GM13976 (cell line): ENCODE data around the gene NCOA4.
"Not testable (repeated sequence)": the region's sequence is repeated elsewhere in the genome, so short reads cannot be mapped to it uniquely, and the experiment has no call there.

Experiments used
- DNase-seq: peaks from one replicate; pipeline ENCODE4 v3.0.0; 2012; ENCODE audit warnings: low spot score
- in situ Hi-C: fragments of 300-500 bp; cut with MboI; formaldehyde crosslinking; loops from one replicate; pipeline ENCODE4 v1.12.0; 2022; ENCODE audit warnings: low sequenced_read_pairs, mixed read lengths, inconsistent platforms; ENCODE audit not compliant: unreplicated experiment

Gene NCOA4

GRCh38 chr10:45978554-45978953 is 51.9 kb downstream of the NCOA4 start:
- DNase-seq, in situ Hi-C loops: not testable (repeated sequence)

GRCh38 chr10:45974041-45974440 is 56.4 kb downstream of the NCOA4 start:
- DNase-seq, in situ Hi-C loops: not testable (repeated sequence)

- DNase-seq, in situ Hi-C loops: not testable (repeated sequence)
Measured at GRCh38 chr10:45972813-45973169, 57.6 kb downstream of the NCOA4 start.

- in situ Hi-C loops = not testable (repeated sequence)
- peak; percentile 68 for DNase-seq
Measured at GRCh38 chr10:45972106-45972812, 58.2 kb downstream of the NCOA4 start, which contains the start of gene TIMM23. Gene TIMM23 (plus strand): TSS chr10:45972489. CDS start chr10:45972625, 136 bp downstream.

DNA sequence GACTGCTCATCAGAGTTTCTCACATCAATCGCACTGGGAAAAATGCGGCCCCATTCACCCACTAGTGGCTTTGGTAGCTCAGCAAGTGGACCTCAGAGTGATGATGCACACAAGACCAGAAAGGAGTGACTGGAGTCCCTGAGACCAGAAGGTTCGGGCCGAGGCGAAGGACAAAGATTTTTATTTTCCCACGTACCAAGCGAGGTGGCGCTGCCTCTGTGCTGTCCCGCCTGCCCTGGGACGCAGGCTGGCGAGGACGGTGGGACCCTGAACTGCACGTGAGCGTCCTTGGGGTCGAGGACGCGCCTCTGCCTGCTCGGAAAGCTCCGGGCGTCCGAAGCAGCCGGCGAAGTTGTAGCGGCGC is 58.7 kb downstream of the NCOA4 start:
- in situ Hi-C loops = not testable (repeated sequence)
- DNase-seq = peak; percentile 5

DNA sequence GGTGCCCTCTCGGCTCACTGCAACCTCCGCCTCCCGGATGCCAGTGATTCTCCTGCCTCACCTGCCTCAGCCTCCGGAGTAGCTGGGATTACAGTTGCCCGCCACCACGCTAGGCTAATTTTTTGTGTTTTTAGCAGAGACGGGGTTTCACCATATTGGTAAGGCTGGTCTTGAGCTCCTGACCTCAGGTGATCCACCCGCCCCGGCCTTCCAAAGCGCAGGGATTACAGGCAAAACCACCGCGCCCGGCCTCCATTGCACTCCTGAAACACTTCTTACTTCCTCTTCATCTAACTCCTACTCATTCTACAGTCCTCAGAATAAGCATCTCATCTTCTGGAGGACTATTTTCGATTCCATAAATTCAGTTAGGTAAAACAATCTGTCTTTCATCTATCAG is 59.4 kb downstream of the NCOA4 start:
- in situ Hi-C loops = not testable (repeated sequence)

DNA sequence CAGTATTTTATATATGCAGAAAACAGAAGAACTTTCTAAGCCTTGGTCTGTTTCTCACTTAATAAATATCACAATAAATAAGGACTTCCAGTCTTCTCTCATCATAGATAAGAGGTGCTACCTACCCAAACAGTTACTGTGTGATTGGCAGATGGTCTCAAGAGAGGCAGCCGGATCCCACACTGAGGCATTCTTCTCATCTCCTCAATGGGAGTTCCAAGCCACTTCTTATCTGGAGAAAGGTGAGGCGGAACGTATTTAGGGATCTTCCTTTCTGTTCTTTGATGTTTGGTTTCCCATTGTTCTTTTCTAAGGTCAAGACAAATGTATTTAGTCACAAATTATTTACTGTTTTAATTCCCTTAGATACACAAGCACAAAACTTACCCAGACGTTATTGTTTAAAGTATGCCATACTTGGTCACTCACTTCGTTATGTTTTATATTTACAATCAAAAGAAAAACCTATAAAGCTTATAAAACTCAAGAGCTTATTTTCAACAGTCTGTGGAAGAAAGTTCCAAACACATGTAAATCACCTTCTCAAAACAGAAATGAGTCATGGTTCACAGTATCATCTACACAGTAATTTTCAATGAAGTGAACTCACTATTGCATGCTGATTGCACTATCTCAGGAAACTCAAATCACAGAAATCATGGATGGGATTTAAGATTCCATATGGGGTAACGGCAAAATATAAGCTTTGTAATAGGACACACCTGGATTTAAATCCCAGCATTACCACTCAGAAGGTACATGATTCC is 67.6 kb downstream of the NCOA4 start:
- in situ Hi-C loops, DNase-seq: not testable (repeated sequence)

More for the DNA sequence above, 59.4 kb downstream of the NCOA4 start:
- DNase-seq = not testable (repeated sequence)

GRCh38 chr10:45957928-45958327 is 72.5 kb downstream of the NCOA4 start:
- in situ Hi-C loops = not testable (repeated sequence)

DNA sequence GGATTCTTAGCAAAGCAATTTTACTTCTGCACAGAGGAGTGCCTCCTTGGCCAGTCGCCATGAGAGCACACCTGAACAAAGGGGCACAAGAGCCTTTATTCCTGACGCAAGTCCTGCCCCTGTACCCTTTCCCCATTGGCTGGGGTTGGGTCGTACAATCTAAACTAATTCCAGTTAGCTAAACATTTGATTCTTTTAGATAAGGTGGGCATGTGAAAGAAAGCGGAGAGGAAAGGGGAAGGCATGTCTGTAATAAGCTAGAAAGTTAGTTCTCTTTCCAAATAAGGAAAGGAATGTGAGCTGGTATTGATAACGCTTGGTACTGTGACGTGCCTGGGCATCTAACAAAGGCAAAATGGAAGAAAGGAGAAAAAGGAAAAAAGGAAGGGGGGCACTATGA is 73.8 kb downstream of the NCOA4 start:
- DNase-seq, in situ Hi-C loops: not testable (repeated sequence)

More at GRCh38 chr10:45957928-45958327, 72.5 kb downstream of the NCOA4 start:
- DNase-seq = not testable (repeated sequence)
